ENCODE data around the gene RALA. TPM values are rescaled to one million over a fixed set of nuclear protein-coding genes. Genes with fewer than 3 reads are reported as not detected.
A peak's percentile ranks its signal among the peaks of the same experiment; 100 is the strongest.

Gene RALA, protein sequence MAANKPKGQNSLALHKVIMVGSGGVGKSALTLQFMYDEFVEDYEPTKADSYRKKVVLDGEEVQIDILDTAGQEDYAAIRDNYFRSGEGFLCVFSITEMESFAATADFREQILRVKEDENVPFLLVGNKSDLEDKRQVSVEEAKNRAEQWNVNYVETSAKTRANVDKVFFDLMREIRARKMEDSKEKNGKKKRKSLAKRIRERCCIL
- polyA plus RNA-seq (2014; cell fraction: cytosol; rRNA removed) = 22.3 and 23.3 TPM in 2 replicates
- polyA plus RNA-seq (2014; cell fraction: nucleus; rRNA removed) = 10.6 and 11.1 TPM in 2 replicates

DNA sequence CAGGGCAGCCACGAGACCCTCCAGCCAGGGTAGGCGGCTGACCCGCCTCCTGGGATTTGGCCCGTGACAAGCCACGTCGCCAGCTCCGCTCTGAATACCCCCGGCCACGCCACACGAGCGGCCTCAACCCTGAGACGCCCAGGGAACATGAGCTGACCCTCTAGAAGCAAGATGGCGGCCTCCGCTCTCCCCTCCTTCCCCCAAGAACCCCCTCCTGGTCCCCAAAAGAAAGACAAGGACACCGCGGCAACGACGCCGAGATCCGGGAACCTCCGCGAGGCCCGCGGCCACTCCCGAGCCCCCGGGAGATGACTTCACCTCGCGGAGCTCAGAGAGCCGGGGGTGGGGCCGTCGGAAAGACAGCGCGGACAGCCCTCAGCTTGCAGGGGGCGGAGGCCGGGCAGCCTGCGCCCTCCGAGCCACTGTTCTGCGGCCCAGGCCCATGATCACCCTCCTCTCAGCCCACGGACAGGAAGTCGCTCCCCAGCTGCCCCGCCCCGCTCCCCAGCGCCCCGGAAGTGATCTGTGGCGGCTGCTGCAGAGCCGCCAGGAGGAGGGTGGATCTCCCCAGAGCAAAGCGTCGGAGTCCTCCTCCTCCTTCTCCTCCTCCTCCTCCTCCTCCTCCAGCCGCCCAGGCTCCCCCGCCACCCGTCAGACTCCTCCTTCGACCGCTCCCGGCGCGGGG, at the start of gene RALA:
Gene RALA (plus strand): TSS at position 526 of the 685 bp plus-strand sequence. CDS start 63,096 bp downstream, outside the sequence.
- DNase-seq (ENCODE audit: low spot score) = peak; percentile 93

DNA sequence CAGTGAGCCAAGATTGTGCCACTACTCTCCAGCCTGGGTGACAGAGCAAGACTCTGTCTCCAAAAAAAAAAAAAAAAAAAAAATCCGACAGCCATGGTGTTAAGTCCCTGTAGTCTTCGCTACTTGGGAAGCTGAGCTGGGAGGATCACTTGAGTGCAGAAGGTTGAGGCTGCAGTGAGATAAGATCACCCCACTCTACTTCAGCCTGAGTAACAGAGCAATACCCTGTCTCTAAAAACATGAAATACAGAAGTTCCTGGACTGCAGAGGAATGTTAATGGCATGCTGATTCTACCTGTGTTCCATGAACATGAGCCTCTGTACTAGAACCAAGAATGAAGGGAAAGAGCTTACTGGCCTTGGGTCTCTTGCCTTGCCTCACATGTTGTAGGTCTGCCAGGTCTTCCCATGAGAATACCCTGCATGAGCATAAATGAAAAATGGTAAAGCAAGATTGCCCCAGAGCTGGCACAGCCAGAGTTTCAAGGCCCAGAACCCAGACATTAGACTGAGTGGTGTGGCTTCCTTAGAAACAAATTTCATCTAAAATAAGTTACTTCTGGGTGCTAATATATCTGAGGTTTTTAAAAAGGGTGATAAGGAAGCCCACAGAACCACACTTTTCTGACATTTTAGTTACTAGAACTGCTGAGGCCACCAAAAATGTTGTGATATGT, 48.6 kb upstream of the RALA start:
- DNase-seq (ENCODE audit: low spot score) = no peak

DNA sequence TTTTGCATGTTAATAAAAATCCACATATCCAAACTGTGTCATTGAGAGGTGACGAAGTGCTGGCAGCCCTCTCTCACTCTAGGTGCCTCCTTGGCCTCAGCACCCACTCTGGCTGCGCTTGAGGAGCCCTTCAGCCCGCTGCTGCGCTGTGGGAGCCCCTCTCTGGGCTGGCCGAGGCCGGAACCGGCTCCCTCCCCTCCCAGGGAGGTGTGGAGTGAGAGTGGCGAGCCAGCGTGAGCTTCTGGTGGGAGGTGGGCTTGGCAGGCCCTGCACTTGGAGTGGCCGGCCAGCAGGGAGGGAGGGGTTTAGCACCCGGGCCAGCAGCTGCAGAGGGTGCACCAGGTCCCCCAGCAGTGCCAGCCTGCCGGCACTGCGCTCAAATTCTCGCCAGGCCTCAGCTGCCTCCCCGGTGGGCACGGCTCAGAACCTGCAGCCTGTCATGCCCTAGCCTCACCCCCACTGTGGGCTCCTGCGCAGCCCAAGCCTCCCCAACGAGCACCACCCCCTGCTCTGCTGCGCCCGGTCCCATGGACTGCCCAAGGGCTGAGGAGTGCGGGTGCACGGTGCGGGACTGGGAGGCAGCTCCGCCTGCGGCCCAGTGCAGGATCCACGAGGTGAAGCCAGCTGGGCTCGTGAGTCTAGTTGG, 46.0 kb upstream of the RALA start:
- DNase-seq (ENCODE audit: low spot score) = no peak

DNA sequence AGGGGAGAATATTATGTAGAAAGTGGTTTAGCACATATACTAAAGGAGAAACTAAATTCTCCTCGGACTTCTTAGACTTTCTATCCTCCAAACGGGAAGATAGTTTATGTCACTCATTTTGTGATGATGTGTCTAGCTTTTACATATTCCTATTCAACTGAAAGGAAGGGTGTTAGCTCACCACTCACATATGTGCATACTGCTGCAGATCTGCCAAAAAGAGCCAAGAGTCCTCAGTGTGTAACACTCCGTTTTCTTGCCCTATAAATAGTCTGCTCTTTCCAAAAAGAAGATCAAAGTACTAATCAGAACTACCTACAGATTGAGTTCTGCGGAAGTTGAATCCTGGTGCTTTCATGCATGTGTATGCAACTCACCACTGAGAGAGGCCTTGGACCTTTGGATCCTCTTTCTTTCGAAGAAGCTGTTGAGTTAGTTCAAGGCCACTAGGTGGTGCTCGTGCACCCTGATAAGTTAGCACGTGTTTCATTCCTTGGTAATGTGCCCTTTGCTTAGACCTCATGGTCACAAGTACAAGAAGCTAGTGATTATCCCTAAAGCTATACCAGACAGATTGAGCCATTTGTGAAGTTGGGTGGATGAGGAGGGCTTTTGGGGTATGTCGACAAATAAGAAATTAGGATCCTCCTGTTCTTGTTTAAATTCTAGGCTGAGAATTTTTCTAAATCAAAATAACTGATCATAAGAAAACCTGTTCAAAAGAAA, 43.1 kb upstream of the RALA start:
- peak; percentile 89 for DNase-seq (ENCODE audit: low spot score)

DNA sequence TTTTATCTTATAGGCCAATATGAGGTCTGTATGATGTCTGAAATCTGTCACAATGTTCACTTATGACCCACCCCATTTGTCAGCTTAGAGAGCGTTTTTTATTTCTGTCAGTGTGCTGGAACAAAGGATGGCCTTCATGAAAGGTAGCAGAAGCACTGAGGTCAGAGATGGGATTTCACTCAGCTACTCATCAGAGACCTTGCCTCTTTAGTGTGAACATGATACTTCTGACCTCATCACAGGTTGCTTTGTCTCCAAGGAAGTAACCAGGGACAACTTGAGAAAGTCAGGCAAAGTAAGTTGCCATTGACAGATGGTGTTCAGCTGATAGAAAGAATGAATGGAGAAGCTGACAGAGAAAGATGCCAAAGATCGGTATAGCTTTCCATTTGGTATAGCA, 40.8 kb upstream of the RALA start:
- no peak for DNase-seq (ENCODE audit: low spot score)

DNA sequence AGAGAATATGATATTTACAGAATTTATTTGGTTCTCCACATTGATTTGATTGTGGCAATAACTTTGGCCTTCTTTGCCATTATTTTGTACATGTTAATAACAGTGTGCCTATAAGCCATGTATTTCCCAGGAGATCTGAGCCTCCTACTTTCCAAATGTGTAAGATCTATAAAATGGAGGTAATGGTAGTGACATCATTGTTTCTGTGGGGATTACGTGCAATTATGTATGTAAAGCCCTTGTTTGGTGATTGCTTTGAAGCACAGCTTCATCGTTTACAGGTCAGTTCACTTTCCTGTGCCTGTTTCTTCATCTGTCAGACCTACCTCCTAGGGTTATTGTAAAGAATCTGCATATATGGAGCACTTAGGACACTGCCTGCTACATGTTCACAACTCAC, 39.8 kb upstream of the RALA start:
- no peak for DNase-seq (ENCODE audit: low spot score)

DNA sequence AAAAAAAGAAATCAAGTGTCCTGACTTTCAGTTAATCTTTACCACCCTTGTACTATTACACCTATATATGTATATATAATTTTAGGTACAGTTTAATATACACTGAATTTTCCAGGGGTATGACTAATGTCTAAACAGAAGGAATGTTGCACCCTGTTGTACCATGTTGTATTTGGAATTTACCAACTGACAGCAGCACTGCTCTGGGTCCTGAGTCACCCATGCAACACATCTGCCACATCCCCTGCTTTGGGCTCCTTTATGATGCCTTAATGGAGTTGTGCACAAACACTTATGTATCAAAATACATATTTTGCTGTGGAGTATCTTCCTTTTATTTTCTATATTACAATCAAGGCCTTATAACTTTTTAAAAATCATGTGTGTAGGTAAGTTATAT, 36.0 kb upstream of the RALA start:
- no peak for DNase-seq (ENCODE audit: low spot score)

DNA sequence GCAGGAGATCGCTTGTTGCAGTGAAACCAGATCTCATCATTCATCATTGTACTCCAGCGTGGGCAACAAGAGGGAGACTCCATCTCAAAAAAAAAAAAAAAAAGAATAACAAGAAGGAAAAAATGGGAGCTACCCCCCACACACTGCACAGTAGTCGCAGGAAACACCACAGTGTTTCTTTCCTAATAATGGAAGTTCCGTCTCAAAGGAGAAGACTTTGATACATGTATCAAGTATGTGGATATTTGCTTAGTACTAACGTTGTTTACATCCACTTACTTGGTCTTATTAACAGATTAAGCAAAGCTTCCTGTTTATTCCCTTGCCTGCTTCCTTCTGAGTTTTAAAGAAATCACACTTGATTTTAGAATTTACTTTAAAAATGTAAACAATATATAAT, 35.0 kb upstream of the RALA start:
- no peak for DNase-seq (ENCODE audit: low spot score)

DNA sequence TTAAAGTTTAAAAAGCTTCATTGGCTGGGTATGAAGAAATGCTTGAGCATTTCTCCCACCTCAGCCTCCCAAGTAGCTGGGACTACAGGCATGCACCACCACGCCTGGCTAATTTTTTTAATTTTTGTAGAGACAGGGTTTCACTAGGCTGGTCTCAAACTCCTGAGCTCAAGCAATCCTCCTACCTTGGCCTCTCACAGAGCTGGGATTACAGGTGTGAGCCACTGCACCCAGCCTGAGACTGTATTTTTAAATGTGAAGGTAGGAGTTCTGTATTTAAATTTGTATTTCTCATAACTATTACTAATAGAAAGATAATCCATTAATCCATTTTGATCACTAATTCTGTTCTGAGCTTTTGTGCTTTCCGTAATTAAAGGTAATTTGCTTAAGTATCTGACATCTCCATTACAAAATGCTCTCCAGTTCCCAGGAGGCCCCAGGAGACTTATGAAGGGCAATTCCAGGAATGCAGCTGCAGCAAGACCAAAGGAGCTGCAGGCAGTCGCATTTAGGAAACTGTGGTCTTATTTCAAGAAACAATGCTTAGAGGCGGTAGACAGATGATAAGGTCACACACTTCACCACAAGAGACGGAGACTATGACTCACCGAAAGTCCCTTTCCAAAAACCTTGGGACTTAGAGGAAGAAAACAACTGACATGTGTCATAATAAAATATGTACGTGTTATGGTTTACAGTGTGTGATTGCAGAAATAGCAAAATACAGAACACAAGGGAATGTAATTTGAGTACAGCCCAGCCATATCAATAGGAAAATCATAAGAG, 33.9 kb upstream of the RALA start:
- no peak for DNase-seq (ENCODE audit: low spot score)

DNA sequence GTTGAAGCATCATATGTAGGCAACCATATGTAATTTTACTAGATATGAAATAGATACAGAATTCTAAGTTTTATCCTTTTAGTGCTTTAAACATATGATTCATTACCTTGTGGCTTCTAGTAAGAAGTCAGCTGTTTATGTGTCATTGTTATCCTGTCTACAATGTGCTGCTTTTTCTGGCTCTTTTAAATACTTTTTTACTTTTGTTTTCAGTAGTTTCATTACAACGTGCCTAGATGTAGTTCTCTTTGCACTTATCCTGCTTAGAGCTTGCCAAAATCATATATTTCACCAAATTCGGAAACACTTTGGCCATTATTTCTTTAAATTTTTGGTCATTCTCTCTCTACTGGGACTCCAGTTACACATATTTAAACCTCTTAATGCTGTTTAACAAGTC, 30.8 kb upstream of the RALA start:
- DNase-seq (ENCODE audit: low spot score) = no peak

DNA sequence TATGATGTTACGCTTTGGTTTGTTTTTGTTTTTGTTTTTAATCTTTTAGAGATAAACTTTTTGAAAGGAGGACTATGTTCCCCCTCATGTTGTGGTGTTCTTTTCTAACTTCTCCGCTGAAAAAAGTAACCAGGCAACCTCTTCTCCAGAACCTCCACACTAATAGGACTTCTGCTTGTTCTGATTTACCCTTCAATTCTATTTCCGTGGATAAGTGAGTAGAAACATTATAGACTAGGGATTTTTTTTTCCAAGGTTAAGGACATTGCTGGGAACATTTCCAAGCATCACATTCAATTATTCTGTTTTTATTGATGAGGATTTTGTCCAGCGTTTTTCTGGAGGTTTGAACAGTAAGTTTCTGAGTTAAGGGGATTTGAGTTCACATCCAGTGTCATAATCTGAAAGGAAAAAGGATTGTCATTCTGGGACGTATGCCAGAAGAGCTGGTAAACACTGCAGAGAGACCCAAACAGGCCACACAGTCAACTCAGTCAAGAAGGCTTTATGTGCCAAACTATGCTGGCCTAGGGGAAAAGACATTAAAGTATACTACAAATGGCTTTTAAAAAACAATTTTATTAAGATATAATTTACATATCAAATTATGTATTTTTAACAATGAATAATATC, 28.3 kb upstream of the RALA start:
- DNase-seq (ENCODE audit: low spot score) = no peak

DNA sequence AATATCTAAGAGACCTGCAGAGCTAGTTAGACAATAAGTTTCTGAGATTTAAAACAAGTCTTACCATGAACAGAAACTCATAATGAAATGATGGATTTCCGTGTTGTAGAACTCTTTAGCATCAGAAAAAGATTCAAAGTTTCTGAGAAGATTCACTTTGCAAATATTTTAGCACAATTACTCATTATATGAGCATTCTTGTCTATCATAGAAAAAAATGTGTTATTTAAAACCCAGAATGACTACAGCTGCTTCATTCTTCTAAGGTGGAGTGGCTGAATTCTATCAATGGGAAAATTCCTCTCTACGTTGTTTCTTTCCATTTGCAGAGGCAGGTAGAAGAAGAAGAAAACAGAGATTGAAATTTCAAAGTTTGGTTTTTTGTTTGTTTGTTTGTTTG, 21.0 kb upstream of the RALA start:
- DNase-seq (ENCODE audit: low spot score) = no peak

DNA sequence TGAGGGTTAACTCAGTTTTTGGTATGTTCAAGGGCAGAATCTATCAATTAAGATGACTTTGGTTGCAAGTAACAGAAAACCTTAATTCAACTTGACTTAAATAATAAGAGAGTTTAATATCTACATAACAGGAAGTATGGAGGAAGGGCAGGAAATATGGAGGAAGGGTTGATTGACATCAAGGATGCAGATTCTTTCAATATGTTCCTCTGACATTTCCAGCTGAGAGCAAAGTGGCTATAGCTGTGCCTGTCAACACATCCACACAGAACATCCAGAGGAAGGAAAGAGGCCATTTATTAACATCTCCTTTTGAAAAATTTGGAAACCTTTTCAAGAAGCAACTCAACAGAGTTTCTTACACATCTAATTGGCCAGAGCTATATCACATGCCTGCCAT, 19.4 kb upstream of the RALA start:
- DNase-seq (ENCODE audit: low spot score) = no peak

DNA sequence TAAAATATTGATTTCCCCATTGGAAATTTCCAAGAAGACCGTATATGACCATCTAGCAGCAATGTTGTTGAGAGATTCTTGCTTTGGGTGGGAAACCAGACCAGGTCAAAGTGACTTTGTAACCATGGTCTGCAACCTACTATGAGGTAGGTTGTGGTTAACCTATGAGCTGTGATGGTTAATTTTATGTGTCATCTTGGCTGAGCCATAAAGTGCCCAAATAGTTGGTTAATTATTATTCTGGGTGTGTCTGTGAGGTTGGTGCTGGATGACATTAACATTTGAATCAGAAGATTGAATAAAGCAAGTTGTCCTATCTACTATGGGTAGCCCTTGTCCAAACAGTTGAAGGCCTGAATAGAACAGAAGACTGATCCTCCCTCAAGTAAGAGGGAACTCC, 18.3 kb upstream of the RALA start:
- DNase-seq (ENCODE audit: low spot score) = no peak

DNA sequence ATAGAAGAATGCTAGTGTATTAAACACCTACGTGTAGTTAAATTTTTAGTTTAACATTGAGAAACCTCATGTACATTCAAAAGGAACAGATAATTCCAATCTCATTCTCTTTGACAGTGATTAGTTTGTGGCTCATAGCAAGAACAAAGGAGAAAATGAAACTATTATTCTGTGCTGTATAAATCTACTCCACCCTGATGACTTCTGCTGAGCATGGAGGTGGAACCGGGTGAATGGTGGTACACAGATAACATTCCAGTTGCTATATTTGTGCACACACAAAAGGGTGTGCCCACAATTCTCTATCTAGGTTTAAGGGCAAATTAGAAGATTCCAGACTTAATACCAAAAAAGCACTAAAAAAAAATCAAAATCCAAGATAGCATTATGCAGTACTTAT, 17.0 kb upstream of the RALA start:
- no peak for DNase-seq (ENCODE audit: low spot score)

DNA sequence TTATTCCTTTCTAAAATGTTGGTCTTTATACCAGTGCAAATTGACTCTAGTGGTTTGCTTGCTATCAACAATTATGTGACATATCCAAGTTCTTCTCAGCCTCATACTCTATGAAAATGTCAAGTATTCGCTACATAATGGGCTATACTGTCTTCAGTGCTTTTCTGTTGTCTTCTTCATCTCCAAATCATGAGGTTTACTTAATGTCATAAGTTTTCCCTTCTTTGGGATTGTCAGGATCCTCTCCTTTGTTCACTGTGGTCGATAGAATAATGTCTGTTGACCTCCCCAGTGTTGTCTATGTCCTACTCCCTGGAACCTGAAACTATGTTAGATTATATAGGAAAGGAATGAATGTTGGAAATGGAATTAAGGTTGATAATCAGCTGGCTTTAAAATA, 16.4 kb upstream of the RALA start:
- DNase-seq (ENCODE audit: low spot score) = no peak

DNA sequence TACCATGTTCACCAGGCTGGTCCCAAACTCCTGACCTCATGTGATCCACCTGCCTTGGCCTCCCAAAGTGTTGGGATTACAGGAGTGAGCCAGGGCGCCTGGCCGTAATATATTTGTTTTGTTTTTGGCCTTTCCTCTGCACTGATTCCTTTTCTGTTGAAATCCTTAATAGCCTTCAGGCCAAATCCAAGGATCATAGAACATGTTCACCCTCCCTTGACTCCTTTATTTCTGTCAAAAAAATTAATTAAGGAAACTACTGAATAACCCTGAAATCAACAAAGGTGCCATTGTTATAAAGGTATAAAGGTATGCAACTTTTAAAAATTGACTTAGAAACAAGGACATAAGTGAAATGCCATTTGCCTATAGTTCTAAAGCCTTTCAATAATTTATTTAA, 15.5 kb upstream of the RALA start:
- no peak for DNase-seq (ENCODE audit: low spot score)

DNA sequence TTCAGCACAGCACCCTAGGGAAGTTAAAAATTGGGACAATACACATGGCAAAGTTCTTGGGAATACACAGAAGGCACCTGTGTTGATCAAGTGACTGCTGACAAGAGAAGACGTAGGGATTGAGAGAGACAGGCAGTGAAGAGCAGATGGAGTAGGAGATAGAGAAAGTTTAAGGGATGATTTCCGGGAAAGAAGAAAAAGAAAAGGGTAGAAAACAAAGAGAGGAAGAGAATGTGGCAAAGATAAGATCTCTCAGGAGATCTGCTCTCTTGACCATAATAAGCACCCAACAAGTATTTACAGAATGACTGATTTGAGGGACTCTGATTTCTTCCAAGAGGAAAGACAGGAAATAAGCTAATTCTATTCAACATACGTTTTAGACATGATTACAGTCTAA, 15.1 kb upstream of the RALA start:
- DNase-seq (ENCODE audit: low spot score) = no peak

DNA sequence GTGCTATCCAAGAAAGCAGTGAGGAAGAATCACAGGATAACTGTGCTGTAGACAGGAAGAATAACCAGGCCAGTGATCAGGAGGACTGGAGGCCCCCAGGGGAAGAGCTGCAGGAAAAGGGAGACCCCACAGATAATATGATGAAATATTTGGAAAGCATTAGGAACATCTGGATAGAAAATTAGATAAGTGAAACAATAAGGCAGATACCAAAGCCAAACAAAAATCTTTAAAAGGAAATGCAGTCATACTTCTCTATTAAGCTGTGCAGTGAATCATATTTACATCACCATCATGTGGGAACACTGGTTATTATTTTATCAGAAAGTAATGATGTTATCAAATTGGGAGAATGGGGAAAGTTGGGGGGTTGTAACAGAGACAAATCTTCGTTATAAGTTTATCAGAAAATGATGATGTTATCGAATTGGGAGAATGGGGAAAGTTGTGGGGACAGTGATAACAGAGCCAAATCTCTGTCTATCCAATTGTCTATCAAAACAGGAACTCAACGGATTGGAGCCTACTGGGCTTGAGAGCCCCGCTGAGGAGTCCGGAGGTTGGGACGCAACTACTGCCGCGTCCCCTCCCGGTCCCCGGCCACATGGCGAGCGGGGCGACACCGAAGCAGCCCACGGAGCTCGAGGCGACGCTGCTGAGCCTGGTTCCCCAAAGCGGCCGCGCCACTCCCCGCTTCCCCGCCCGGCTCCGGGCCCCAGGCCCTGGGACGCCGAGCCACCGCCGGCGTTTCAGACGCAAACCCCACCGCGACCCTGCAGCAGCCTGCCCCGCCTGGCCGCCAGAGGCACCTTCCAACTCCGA, 14.0 kb upstream of the RALA start:
- DNase-seq (ENCODE audit: low spot score) = no peak

DNA sequence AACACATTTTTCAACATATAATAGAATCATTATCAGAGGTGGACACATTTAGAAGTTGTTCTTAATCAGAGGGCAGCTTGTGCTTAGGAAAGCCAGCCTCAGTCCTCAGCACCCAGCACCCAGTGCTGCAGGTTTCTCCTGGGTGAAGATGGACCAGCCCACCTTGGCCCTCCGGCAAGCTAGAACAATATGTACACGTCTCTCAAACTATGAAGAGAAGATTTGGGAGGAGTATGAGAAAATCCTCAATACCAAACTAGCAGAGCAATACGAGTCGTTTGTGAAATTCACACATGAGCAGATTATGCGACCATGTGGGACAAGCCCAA, 13.5 kb upstream of the RALA start:
- DNase-seq (ENCODE audit: low spot score) = no peak

All from SK-N-DZ (cell line).